ENCODE results near the gene KRTAP12-4.
"Not testable (repeated sequence)": the region's sequence is repeated elsewhere in the genome, so short reads cannot be mapped to it uniquely, and the experiment has no call there.

Gene KRTAP12-4

DNA sequence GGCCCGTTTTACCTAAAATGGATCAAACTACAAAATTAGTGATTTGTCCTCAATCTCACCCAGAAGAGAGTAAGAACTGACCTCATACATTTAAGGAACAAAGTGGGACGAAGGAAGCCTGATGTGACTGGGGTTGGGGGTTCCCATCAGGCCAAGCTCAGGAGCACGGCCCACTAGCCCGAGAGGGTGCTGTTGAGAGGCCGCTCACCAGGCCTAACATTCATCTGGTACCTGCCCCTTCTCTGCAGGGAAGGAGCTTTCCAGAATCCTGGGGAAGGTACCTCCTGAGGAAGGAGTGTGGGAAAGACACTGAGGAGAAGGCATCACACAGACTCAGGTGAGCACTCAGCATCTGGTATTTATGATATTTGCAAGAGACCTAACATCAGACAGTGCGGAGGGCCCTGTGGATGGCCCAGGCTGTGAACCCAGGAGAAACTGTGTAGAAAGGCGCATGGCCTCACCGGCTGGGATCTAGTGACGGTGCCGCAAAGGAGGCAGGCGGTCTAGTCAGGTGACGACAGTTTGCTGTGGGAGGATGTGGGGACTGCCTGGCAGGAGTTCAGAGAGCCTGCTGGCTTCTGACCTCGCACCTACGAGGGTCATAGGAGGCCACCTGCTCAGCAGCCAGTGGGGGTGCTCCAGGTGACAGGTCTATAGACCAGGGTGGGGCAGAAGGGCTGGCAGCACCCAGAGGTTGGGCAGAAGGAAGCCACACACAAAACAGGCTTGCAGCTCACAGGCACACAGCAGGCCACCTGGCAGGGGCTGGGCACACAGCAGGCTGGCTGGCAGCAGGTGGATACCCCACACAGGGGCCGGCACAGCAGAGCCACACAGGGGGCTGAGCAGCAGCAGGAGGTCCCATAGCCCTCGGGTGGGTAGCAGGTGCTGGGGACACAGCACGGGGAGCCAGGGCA lies 543 bp downstream of the KRTAP12-4 start:
- no peak for DNase-seq (ENCODE audit: low spot score)

DNA sequence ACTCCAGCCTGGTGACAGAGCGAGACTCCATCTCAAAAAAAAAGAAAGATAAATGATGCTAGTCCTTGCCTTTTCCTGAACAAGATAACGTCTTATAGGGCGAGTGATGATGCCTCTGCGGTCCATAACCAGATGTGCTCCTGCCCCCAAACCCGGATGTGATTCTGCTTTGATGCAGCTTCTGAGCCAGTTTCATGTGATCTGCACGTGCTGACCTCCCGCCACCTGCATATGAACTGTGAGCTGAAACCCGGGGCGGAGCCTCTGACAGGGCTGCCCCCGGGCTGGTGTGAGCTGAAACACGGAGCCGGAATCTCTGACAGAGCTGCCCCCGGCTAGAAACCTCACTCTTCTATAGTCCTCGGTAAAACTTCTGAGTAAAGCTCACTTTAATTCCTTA lies 1.3 kb downstream of the KRTAP12-4 start:
- no peak for DNase-seq (ENCODE audit: low spot score)

DNA sequence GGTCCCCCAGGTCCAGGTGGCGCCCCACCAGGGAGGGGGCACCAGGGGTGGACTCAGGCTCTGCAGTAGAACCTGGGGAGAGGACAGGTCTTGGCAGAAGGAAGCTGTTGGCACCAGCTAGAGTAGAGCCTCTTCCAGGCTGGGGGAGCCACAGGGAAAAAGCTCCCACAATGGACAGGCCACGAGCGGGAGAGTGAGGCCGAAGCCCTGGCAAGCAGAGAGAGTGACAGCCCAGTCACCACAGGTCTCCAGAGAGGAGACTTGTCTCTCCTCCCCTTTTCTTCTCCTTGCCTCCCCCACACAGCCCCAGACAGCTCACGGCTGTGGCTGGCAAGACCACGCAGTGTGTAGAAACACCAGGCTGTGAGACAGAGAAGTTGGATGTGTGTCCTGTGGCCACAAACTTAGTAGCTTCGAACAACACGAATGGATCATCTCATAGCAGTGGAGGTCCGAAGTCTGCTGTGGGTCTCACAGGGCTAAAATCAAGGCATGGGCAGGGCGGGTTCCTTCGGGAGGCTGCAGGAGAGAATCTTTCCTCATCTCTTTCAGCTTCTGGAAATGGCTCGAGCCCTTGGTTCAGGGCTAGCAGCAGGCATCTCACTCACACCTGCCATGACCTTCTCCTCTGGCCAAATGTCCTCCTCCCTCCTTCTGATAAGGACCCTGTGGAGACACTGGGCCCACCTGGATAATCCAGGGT lies 3.3 kb downstream of the KRTAP12-4 start:
- no peak for DNase-seq (ENCODE audit: low spot score)

DNA sequence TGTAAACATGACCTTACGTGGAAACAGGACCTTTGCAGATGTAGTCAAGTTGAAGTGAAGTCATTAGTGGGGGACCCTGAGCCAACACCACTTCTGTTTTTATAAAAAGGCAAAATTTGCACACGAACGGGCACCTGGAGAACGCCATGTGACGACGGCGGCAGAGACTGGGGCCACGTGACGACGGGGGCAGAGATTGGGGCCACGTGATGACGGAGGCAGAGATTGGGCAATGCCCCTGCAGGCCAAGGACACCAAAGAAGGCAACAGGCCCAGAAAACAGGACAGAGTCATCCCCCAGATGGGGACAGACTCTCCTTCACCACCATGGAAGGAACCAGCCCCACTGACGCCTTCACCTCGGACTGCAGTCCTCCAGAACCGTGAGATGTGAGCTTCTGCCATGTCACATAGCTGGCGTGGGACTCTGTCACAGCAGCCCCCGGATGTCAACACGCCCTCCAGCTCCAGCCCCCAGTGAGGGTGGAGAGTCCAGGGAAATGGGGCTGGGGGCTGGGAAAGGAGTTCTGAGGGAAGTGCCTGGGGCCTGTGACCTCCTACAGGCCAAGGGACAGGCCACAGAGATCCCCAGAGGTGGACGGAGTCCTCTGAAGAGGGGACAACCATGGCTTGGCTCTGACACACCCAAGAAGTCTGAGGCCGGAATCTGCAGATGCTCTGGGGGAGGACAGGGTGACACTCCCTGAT lies 4.0 kb downstream of the KRTAP12-4 start:
- no peak for DNase-seq (ENCODE audit: low spot score)

DNA sequence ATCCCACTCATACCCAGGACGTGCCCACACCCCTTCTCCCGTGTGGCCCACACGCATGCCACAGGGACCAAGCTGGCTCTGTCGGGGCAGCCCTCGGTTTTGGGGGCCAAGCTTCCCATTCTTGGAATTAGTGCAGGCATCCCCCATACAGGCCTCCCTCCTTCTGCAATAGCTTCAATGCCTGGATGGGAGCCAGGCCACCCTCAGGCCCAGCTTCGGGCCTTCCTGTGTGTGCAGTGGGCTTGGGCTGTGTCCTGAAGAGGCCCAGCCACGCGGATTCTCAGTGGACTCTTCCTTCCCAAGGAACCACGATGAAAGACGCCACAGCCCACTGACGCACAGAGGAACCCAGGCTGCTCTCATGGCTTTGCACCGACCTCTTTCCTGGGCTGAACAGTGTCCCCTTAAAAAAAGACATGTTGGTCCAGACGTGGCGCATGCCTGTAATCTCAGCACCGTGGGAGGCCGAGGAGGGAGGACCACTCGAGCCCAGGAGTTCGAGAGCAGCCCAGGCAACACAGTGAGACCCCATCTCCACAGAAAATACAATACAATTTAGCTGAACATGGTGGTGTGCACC lies 4.8 kb downstream of the KRTAP12-4 start:
- no peak for DNase-seq (ENCODE audit: low spot score)

DNA sequence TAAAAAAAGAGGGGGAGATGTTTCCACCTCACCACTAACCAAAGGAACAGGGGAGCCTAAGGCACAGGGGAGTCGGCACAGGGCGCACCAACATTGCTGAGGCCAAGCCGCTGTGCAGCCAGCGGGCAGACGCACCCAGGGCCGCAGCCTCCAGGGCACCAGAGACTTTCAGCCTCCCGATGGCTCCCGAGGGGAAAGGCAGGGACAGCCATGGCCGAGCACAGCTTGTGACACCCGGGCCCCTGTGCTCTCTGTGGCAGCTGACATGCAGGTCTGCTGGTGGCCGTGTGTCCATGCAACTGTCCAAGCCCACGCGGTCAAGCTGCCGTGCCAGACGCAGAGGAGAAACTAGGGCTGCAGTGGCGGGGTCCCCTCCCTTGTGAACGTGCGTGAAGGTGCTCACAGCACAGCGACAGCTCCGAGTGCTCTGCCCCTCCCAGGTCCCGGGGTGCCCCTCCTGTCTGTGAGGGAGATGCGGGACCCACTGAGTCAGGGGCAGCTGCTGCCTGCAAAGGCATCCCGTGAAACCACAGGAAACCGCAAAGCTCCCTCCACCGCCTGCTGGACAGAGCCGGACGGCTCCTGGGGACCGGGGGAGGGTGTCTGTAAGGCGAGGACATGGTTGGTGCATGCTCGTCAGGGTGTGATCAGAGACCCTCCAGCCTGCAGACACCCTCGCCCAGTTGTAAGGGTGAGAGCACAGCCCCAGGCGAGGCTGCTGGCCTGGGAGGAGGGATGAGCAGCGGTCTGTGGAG lies 5.7 kb downstream of the KRTAP12-4 start:
- no peak for DNase-seq (ENCODE audit: low spot score)

DNA sequence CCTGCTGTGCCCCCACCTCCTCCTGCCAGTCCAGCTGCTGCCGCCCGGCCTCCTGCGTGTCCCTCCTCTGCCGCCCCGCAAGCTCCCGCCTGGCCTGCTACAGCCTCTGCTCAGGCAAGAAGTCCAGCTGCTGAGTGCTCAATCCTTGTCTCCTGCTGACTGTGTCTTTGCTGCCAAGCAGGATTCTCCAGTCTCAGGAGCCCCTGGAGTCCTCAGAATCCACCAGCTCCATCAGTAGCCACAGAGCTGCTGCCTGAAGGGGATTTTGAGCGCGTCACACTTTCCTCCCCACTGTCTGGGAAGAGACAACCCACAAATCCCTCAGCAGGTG lies 7.3 kb downstream of the KRTAP12-4 start:
- DNase-seq (ENCODE audit: low spot score) = no peak

DNA sequence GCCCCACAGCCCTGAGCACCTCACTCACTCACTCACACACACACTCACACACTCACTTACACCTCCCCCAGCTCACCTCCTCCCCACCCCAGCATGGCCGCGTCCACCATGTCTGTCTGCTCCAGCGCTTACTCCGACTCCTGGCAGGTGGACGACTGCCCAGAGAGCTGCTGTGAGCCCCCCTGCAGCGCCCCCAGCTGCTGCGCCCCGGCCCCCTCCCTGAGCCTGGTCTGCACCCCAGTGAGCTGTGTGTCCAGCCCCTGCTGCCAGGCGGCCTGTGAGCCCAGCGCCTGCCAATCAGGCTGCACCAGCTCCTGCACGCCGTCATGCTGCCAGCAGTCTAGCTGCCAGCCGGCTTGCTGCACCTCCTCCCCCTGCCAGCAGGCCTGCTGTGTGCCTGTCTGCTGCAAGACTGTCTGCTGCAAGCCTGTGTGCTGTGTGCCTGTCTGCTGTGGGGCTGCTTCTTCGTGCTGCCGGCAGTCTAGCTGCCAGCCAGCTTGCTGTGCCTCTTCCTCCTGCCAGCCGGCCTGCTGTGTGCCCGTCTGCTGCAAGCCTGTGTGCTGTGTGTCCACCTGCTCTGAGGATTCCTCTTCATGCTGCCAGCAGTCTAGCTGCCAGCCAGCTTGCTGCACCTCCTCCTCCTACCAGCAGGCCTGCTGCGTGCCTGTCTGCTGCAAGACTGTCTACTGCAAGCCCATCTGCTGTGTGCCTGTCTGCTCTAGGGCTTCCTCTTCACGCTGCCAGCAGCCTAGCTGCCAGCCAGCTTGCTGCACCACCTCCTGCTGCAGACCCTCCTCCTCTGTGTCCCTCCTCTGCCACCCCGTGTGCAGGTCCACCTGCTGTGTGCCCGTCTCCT lies 7.9 kb downstream of the KRTAP12-4 start, which contains the start of gene KRTAP10-11:
Gene KRTAP10-11, plus strand, starts transcription at position 49 of the 856 bp plus-strand sequence. Its CDS starts 45 bp downstream, at position 94.
- not testable (repeated sequence) for DNase-seq (ENCODE audit: low spot score)

DNA sequence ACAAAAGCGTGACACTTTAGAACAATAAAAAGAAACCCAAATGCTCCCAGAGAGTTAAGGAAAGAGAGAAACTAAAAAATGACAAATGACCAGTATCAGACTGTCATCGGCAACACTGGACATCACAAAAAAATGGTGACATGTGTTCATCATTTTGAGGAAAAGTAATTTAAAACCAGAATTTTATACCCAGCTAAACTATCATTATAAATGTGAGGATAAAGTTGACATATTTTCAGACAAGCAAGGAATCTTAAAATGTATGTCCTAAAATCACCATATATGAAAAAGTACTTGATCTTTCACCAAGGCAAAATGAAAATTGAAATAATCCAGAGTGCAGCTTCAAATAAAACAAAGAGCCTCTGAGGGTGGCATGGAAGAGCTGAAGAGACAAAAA lies 9.6 kb downstream of the KRTAP12-4 start:
- DNase-seq (ENCODE audit: low spot score) = no peak

DNA sequence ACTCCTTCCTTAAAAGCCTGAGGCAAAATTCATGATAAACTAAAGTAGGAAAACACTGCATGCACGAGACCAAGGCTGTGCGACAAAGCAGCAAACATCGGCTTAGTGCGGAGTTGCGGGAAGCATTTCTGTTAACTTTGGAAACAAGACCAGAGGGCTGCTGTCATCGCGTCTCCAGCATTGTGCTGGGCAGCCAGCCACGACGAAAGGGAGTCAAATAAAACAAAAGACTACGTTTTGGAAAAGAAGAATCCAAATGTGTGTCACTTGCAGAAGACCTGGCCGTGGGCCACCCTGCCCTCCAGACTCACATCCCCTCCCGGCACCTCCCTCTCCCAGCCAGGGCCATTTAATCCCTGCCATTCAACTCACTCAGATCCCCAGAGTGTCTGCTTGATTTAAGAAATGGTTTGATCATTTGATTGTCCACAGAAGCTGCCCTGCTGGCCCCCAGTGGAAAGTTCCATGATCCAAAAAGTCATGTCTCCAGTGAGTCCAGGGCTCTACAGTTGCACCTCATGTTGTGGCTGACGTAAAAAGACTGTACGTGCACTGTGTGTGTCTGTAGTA lies 10.6 kb downstream of the KRTAP12-4 start:
- no peak for DNase-seq (ENCODE audit: low spot score)

DNA sequence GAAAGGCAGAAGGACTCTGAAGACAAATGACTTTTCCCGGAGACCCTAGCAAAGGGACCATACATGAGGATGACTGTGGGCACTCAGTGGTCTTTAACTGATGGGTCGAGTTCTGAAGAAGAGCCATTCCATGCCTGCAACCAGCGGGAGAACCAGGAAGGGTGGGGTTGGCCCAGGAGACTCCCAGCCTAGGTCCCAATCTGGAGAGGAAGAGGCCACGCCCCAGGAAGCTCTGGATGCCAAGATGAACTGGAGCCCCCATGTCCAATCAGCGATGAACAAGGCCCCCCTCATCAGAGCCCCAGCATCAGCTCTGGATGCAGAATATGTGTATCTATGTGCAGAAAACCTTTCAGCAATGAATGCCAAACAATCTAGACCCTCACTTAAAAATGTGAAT lies 13.7 kb downstream of the KRTAP12-4 start:
- DNase-seq (ENCODE audit: low spot score) = no peak

DNA sequence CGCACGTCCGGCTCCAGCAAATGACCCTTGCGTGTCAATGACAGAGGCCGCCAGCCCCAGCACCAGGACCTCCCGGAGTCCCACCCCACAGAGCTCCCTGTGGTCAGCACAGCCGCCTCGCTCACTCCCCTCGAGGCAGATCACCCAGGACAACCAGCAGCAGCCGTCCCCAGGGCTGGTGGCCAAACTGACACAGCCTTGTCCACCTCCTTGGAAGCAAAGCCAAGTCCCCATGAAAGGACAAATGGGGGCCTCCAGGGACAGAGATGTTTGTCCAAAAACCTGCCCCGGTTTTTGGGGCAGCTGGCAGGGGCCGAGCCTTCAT lies 15.2 kb downstream of the KRTAP12-4 start:
- DNase-seq (ENCODE audit: low spot score) = no peak

DNA sequence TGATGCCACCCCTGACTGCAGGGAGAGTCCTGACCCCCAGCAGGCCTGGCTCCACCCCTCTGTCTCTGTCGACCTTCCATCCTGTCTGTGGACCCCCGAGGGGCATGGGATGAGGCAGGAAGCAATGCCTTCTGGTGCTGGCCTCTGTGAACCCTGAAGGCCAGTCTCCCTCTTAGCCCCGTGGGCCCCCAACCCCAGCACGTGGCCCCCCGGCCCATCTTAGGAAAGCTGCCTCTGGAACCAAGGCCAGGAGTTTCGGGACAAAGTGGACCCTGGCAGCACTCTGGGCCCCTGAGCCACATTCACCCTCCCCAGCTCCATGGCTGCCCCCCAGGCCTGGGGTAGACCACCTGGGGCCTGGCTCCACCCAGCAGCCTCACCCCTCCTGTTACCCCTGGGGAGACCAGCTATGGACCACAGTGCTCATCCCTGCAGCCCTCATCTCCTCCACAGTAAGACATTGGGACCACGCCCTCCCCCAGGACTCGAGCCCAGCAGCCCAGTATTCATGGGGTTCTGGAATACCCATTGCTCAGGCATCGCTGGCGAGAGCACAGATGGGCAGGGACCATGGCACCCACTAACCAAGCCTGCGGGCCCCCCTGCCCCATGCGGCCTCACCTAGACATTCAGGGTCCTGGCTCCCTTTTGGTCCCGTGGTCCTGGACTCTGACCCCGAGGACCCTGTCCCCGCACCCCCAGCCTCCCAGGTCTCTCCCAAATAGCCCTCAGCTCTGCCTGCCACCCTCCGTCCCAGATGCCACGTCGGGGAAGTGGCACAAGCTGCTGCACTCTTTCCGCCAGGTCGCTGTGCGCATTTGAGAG lies 15.7 kb downstream of the KRTAP12-4 start:
- not testable (repeated sequence) for DNase-seq (ENCODE audit: low spot score)

DNA sequence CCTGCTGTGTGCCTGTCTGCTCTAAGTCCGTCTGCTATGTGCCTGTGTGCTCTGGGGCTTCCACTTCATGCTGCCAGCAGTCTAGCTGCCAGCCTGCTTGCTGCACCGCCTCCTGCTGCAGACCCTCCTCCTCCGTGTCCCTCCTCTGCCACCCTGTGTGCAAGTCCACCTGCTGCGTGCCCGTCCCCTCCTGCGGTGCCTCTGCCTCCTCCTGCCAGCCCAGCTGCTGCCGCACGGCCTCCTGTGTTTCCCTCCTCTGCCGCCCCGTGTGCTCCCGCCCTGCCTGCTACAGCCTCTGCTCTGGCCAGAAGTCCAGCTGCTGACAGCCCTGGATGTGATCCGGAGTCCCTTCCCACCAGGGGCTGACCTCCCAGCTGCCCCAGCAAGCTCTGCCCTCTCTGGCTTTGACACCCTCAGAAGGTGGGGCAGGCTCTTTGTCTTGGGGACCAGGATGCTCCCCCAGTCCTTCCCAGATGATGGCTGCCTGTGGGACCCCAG lies 16.6 kb downstream of the KRTAP12-4 start:
- not testable (repeated sequence) for DNase-seq (ENCODE audit: low spot score)

DNA sequence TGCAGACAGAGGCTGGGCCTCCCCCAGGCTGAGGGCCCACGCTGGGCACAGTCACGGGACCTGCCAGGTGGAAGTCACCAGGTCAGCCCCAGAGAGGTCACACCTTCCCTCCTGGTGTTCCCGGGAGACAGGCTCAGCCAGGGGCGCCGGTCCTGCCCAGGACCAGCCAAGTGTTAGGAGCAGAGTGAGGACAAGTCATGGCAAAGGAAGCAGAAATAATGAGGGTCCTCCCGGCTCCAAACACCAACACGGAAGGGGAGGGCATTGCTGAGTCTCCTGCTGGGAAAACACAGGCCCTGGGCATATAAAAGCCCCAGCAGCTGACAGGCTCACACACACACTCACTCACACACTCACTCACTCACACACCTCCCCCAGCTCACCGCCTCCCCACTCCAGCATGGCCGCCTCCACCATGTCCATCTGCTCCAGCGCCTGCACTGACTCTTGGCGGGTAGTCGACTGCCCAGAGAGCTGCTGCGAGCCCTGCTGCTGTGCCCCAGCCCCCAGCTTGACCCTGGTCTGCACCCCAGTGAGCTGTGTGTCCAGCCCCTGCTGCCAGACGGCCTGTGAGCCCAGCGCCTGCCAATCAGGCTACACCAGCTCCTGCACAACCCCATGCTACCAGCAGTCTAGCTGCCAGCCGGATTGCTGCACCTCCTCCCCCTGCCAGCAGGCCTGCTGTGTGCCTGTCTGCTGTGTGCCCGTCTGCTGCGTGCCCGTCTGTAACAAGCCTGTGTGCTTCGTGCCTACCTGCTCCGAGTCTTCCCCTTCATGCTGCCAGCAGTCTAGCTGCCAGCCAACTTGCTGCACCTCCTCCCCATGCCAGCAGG lies 17.2 kb downstream of the KRTAP12-4 start, which contains the start of gene KRTAP10-10:
Gene KRTAP10-10, plus strand, starts transcription at position 339 of the 833 bp plus-strand sequence. Its CDS starts 62 bp downstream, at position 401.
- no peak for DNase-seq (ENCODE audit: low spot score)

DNA sequence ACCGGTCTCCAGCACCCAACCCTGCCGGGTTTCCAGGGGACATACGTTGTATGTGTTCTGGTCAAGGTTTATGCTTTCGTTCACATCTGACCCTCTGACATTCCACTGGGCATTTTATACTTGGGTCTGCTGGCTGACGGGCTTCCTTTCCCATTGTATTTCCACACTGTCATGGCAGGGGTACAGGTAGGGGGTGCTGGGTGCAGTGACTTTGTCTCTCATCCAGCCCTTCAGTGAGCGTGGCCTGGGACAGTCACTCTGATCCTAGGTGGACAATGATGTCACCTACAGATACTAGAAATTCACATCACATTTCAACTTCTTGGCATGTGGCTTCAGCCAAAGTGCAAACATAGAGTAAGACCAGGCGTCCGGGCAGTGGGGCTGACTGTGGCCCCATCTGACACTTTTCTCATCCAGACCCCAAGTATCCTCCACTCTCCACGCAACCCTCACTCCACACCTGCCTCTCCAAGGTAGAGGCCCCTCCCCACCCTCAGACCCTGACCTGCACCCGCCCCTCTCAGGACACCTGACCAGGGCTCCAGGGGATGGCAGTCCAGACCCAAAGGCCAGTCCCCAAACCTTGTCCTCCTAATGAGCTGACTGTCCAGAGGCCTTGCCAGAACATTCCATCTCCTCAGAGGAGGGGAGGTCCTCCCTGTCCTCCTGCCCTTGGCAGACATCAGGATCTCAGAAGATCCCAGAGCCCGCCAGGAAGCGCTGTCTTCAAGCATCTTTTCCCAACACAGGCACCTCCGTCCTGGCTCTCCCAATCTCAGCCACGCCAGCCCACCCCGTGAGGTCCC lies 18.0 kb downstream of the KRTAP12-4 start:
- DNase-seq (ENCODE audit: low spot score) = no peak

DNA sequence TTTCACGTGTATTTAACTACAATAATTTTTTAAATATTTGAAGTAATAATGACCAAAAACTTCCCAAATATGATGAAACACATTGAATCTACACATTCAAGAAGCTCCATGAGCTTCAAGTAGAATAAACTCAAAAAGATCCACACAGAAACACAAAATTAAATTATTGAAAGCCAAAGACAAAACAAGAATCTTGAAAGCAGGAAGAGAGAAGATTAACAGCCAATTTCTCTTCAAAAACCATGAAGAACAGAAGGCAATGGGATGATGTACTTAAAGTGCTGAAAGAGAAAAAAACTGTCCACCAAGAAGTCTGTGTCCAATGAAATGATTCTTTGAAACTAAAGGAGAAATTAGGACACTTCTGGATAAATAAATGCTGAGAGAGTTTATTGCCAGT lies 22.4 kb downstream of the KRTAP12-4 start:
- DNase-seq (ENCODE audit: low spot score) = no peak

Measured in activated CD4-positive, alpha-beta T cell treated with anti-CD3 and anti-CD28 coated beads, Interleukin-2, Interleukin-4, amounts not matched to agents 100 ng/mL and 50 ng/mL, durations not matched to agents 16 hours and 8 hours (primary cell).